Parathyroid adenoma (tissue), 2 donors: ENCODE data around the gene CTDSPL.
A peak's percentile ranks its signal among the peaks of the same experiment; 100 is the strongest.

ENCODE experiments used
- H2AFZ ChIP-seq: fragments of 300-600 bp; sonication (generic); one replicate; pipeline ENCODE4 v1.7.0; 2017; ENCODE audit warnings: antibody characterized with exemption, mild to moderate bottlenecking
- H3K27ac ChIP-seq: fragments of 300-600 bp; sonication (generic); one replicate; pipeline ENCODE4 v1.7.0; 2017
- H3K27me3 ChIP-seq: fragments of 300-600 bp; sonication (generic); one replicate; pipeline ENCODE4 v1.7.0; 2017; ENCODE audit warnings: low read length; ENCODE audit not compliant: control insufficient read depth, insufficient read depth
- H3K36me3 ChIP-seq: fragments of 300-600 bp; sonication (generic); one replicate; pipeline ENCODE4 v1.7.0; 2017; ENCODE audit warnings: low read length; ENCODE audit not compliant: control insufficient read depth, insufficient read depth
- H3K4me1 ChIP-seq: fragments of 300-600 bp; sonication (generic); one replicate; pipeline ENCODE4 v1.7.0; 2017; ENCODE audit warnings: control low read depth
- H3K4me2 ChIP-seq: fragments of 300-600 bp; sonication (generic); one replicate; pipeline ENCODE4 v1.7.0; 2017; ENCODE audit warnings: low read length
- H3K4me3 ChIP-seq: fragments of 300-600 bp; sonication (generic); one replicate; pipeline ENCODE4 v1.7.0; 2017; ENCODE audit warnings: low read depth, low read length
- H3K79me2 ChIP-seq: fragments of 300-600 bp; sonication (generic); one replicate; pipeline ENCODE4 v1.7.0; 2017; ENCODE audit warnings: control low read depth
- H3K9ac ChIP-seq: fragments of 300-600 bp; sonication (generic); one replicate; pipeline ENCODE4 v1.7.0; 2017; ENCODE audit warnings: mild to moderate bottlenecking
- H3K9me3 ChIP-seq: fragments of 300-600 bp; sonication (generic); one replicate; pipeline ENCODE4 v1.7.0; 2017; ENCODE audit warnings: low read length; ENCODE audit not compliant: control insufficient read depth
- CTCF ChIP-seq: fragments of 300-600 bp; sonication (generic); IDR thresholded peaks from one replicate; pipeline ENCODE4 v1.7.0; 2017; ENCODE audit warnings: antibody characterized with exemption, mild to moderate bottlenecking
- donor health status: primary hyperparathyroidism.

The CTDSPL gene

DNA sequence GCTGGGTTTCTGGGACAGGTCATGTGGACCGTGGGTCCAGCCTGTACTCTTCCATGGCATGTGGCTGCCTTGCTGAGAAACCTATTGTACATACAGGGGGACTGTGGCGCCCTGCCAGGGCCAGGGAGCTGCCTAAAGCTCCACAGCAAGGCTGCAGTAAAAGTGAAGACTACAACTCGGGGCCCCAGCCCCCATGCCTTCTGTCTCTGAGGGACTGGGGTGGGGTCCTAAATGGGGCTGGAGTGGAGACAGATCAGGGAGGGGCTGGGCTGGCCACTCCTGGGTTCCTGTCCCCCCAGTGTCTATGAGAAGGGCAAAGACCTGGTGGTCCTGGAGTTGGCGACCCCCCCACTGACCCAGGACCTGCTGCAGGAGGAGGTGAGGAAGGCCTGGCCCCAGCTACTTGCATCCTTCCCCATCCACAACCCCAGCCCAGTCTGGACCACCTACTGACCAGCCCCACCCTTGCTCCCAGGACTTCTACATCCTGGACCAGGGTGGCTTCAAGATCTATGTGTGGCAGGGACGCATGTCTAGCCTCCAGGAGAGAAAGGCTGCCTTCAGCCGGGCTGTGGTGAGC is 136.2 kb downstream of the CTDSPL start:
- Histone ChIP-seq H3K36me3 (no peaks in the 10 kb centered on the region), H3K4me1 (no peaks in the 10 kb centered on the region), H3K27ac (peak overlapping the region; percentile 41), H2AFZ (no peak overlapping the region), H3K79me2 (no peaks in the 10 kb centered on the region), H3K27me3 (no peaks in the 10 kb centered on the region), H3K4me3 (no peak overlapping the region), H3K9ac (no peak overlapping the region), H3K9me3 (no peaks in the 10 kb centered on the region), H3K4me2 (no peak overlapping the region)
- no peak for TF ChIP-seq CTCF

- Histone ChIP-seq H3K9ac (no peak overlapping the region), H3K4me1 (peaks cover 5% of the 10 kb centered on the region), H3K27ac (no peak overlapping the region)
Measured at GRCh38 chr3:37999836-38000235, 138.2 kb downstream of the CTDSPL start.

DNA sequence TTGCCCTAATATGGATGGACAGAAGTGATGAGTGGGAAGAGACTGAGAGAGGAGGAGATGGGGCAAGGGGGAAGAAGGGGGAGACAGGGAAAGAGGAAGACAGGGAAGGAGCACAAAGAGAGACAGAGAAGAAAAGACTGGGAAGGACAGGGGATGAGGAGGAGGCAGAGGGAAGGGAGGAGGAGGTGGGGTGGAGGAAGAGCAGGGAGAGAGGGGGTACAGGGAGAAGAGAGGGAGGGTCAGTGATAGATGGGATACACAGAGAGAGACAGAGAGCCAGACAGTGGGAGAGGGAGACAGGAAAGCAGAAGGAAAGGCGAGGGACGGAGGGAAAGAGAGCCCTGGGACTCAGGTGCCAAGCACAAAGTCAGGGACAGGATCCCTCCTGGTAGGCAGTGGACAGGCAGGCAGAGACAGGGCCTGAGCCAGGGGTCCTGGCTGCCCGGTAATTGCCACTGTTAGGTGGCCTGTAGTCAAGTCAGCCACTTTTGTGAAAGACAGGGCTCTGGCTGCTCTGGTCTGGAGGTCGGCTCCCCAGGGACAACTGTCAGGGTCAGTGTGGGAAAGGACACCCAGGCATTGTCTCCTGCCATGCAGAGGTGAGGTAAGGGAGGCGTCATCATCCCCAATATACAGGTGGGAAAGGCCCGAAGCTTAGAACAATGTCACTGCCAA is 138.7 kb downstream of the CTDSPL start:
- Histone ChIP-seq H3K27me3 (no peaks in the 10 kb centered on the region), H3K79me2 (no peaks in the 10 kb centered on the region), H2AFZ (no peak overlapping the region), H3K9me3 (no peaks in the 10 kb centered on the region), H3K4me3 (no peak overlapping the region), H3K4me1 (peaks cover 5% of the 10 kb centered on the region), H3K27ac (no peak overlapping the region), H3K4me2 (no peak overlapping the region), H3K36me3 (no peaks in the 10 kb centered on the region), H3K9ac (no peak overlapping the region)
- no peak for TF ChIP-seq CTCF

More at GRCh38 chr3:37999836-38000235, 138.2 kb downstream of the CTDSPL start:
- Histone ChIP-seq H3K4me2 (no peak overlapping the region), H3K9me3 (no peaks in the 10 kb centered on the region), H3K79me2 (no peaks in the 10 kb centered on the region), H3K4me3 (no peak overlapping the region), H2AFZ (no peak overlapping the region), H3K27me3 (no peaks in the 10 kb centered on the region), H3K36me3 (no peaks in the 10 kb centered on the region)
- TF ChIP-seq CTCF: no peak

DNA sequence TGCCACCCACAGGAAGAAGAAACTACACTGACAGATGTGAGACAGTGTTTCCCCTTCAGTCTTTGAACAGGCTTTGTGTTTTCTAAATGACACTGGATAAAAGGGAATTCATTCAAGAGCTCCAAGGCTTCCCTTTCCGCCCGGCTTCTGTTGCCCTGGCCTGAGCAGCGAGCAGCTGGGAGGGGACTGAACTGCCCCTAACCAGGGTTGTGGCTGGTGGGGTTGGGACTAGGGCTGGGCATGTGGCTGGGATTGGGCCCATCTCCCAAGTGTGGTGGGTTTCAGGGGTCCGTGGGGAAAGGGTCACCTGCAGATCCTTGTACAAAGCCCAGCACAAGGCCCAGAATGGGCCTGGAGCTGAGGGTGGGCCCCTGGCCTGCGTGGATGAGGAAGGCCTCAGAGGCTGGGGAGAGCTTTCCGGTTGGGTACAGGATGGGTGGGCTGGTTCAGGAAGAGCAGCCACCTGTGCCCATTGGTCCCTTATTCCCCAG is 139.3 kb downstream of the CTDSPL start:
- Histone ChIP-seq H3K9ac (no peak overlapping the region), H3K4me3 (no peak overlapping the region), H3K27me3 (no peaks in the 10 kb centered on the region), H3K79me2 (no peaks in the 10 kb centered on the region), H3K36me3 (no peaks in the 10 kb centered on the region), H3K9me3 (no peaks in the 10 kb centered on the region), H3K4me1 (peaks cover 5% of the 10 kb centered on the region), H3K27ac (no peak overlapping the region), H2AFZ (no peak overlapping the region), H3K4me2 (no peak overlapping the region)
- TF ChIP-seq CTCF: no peak
